Adrenal gland (tissue), 5 donors: ENCODE data around the gene CCDC91.

ENCODE experiments used
- CTCF ChIP-seq, 6 experiments: fragments of 450-650 bp in 4 of 6; fragments of 200-600 bp in 2 of 6; sonication (generic) in 1 of 6; IDR thresholded peaks; 1 replicate in 5 of 6; 2 replicates in 1 of 6; pipeline versions ENCODE4 v1.5.1 to v1.8.0; 2016 to 2021; ENCODE audit warnings: antibody characterized with exemption in 6 of 6, mild to moderate bottlenecking in 2 of 6, moderate library complexity in 1 of 6
- POLR2A ChIP-seq, 2 donors: fragments of 450-650 bp; IDR thresholded peaks; one replicate each; pipeline ENCODE4 v1.6.1; 2017; ENCODE audit warnings: antibody characterized with exemption in 2 of 2, mild to moderate bottlenecking in 2 of 2, moderate library complexity in 1 of 2
- donor health status: DM: no; HTN: no; CAD: no.

GRCh38 chr12:28209782-28210181 lies 19.5 kb downstream of the CCDC91 start:
- TF ChIP-seq CTCF (IDR thresholded peaks at IDR 0.05) (no peak), POLR2A (IDR thresholded peaks at IDR 0.05) (no peak)
